ENCODE results near the gene MANEA.
"Not testable (repeated sequence)": the region's sequence is repeated elsewhere in the genome, so short reads cannot be mapped to it uniquely, and the experiment has no call there.

The MANEA gene

GRCh38 chr6:95551678-95552324 lies 25.5 kb upstream of the MANEA start:
- H3K27me3 ChIP-seq (ENCODE audit: control insufficient read depth, insufficient read depth, low read length) = no peaks in the 10 kb centered on the region
- no peak overlapping the region for H3K27ac ChIP-seq (ENCODE audit: low read depth, low read length)
- no peaks in the 10 kb centered on the region for H3K36me3 ChIP-seq (ENCODE audit: control insufficient read depth, insufficient read depth, low read length)
- no peak overlapping the region for H3K4me3 ChIP-seq (ENCODE audit: low read depth, low read length)
- H3K4me1 ChIP-seq (ENCODE audit: control insufficient read depth, insufficient read depth, low read length) = 0 out of 2 replicates have a peak, but pooled peaks cover 7% of the 10 kb centered on the region
- H3K9me3 ChIP-seq (ENCODE audit: control insufficient read depth, insufficient read depth, low read depth, low read length) = no peaks in the 10 kb centered on the region
- H3K9ac ChIP-seq (ENCODE audit: low read length) = no peak overlapping the region

DNA sequence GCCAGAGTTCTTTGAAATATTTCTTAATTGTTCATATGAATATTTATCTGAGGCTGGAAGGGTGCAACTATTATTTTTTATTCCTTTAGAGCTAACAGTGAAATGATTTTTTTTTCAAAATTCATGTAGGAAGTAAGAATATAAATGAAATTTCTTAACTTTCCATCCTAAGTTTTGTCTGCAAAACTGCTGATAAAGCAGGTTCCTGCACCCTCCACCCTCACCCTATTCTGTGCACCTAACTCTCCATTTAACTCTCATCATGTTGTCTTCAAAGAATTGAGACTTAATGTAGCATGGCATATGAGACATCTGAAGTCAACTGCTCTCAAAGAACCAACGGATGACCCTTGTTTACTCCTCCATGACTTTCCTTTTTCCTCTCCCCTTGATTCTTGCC lies 23.5 kb upstream of the MANEA start:
- H3K36me3 ChIP-seq (ENCODE audit: control insufficient read depth, insufficient read depth, low read length) = no peaks in the 10 kb centered on the region
- no peak overlapping the region for H3K27ac ChIP-seq (ENCODE audit: low read depth, low read length)
- H3K4me1 ChIP-seq (ENCODE audit: control insufficient read depth, insufficient read depth, low read length) = no peaks in the 10 kb centered on the region
- H3K4me3 ChIP-seq (ENCODE audit: low read depth, low read length) = no peak overlapping the region
- no peaks in the 10 kb centered on the region for H3K9me3 ChIP-seq (ENCODE audit: control insufficient read depth, insufficient read depth, low read depth, low read length)
- no peak overlapping the region for H3K9ac ChIP-seq (ENCODE audit: low read length)
- no peaks in the 10 kb centered on the region for H3K27me3 ChIP-seq (ENCODE audit: control insufficient read depth, insufficient read depth, low read length)

DNA sequence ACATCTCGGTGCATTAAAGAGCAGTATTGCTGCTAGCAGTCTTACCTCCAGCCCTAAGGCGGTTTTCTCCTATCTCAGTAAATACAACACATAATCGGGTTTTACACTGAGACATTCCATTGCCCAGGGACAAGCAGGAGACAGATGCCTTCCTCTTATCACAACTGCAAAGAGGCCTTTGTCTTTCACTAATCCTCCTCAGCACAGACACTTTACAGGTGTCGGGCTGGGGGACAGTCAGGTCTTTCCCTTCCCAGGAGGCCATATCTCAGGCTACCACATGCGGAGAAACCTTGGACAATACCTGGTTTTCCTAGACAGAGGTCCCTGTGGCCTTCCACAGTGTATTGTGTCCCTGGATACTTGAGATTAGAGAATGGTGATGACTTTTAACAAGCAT lies 16.4 kb upstream of the MANEA start:
- H3K4me1 ChIP-seq (ENCODE audit: control insufficient read depth, insufficient read depth, low read length) = peaks cover 12% of the 10 kb centered on the region; the same call in 1 of the 2 replicates
- not testable (repeated sequence) for H3K4me3 ChIP-seq (ENCODE audit: low read depth, low read length); H3K36me3 ChIP-seq (ENCODE audit: control insufficient read depth, insufficient read depth, low read length); H3K27ac ChIP-seq (ENCODE audit: low read depth, low read length); H3K9me3 ChIP-seq (ENCODE audit: control insufficient read depth, insufficient read depth, low read depth, low read length); H3K9ac ChIP-seq (ENCODE audit: low read length); H3K27me3 ChIP-seq (ENCODE audit: control insufficient read depth, insufficient read depth, low read length)

GRCh38 chr6:95569560-95569959 lies 7.8 kb upstream of the MANEA start:
- H3K4me1 ChIP-seq (ENCODE audit: control insufficient read depth, insufficient read depth, low read length) = peaks cover 11% of the 10 kb centered on the region
- H3K27ac ChIP-seq (ENCODE audit: low read depth, low read length) = no peak overlapping the region
- H3K4me3 ChIP-seq (ENCODE audit: low read depth, low read length) = no peak overlapping the region
- H3K36me3 ChIP-seq (ENCODE audit: control insufficient read depth, insufficient read depth, low read length) = no peaks in the 10 kb centered on the region
- no peaks in the 10 kb centered on the region for H3K27me3 ChIP-seq (ENCODE audit: control insufficient read depth, insufficient read depth, low read length)
- no peaks in the 10 kb centered on the region for H3K9me3 ChIP-seq (ENCODE audit: control insufficient read depth, insufficient read depth, low read depth, low read length)
- no peak overlapping the region for H3K9ac ChIP-seq (ENCODE audit: low read length)

- Histone ChIP-seq H3K4me3 (ENCODE audit: low read depth, low read length) (no peak overlapping the region), H3K27ac (ENCODE audit: low read depth, low read length) (no peak overlapping the region), H3K36me3 (ENCODE audit: control insufficient read depth, insufficient read depth, low read length) (no peaks in the 10 kb centered on the region), H3K9me3 (ENCODE audit: control insufficient read depth, insufficient read depth, low read depth, low read length) (no peaks in the 10 kb centered on the region), H3K4me1 (ENCODE audit: control insufficient read depth, insufficient read depth, low read length) (peaks cover 14% of the 10 kb centered on the region), H3K27me3 (ENCODE audit: control insufficient read depth, insufficient read depth, low read length) (no peaks in the 10 kb centered on the region), H3K9ac (ENCODE audit: low read length) (no peak overlapping the region)
Measured at GRCh38 chr6:95572098-95572497, 5.2 kb upstream of the MANEA start.

DNA sequence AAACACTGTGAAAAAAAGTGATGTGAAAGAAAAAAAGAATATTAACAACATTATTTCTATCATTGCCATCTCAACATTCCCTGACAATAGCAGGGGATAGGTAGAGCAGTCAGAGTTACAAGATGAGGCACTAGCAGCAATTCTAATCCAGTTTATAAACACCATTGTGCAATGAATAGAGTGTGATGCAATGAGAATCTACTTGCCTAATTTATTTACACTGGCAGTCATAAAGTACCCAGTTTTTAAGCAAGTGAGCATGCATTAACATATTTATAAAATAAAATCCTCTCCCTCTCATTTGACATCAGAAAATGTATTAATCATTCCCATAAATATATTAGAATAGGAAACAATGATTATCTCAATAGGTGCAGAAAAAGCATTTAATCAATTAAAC lies 2.5 kb upstream of the MANEA start:
- Histone ChIP-seq H3K4me3 (ENCODE audit: low read depth, low read length) (peak overlapping the region; percentile 82; the same call in 1 of the 2 replicates), H3K36me3 (ENCODE audit: control insufficient read depth, insufficient read depth, low read length) (no peaks in the 10 kb centered on the region), H3K9ac (ENCODE audit: low read length) (no peak overlapping the region), H3K9me3 (ENCODE audit: control insufficient read depth, insufficient read depth, low read depth, low read length) (no peaks in the 10 kb centered on the region), H3K27me3 (ENCODE audit: control insufficient read depth, insufficient read depth, low read length) (no peaks in the 10 kb centered on the region), H3K27ac (ENCODE audit: low read depth, low read length) (no peak overlapping the region), H3K4me1 (ENCODE audit: control insufficient read depth, insufficient read depth, low read length) (peaks cover 14% of the 10 kb centered on the region)

- H3K27me3 ChIP-seq (ENCODE audit: control insufficient read depth, insufficient read depth, low read length) = no peaks in the 10 kb centered on the region
- no peaks in the 10 kb centered on the region for H3K36me3 ChIP-seq (ENCODE audit: control insufficient read depth, insufficient read depth, low read length)
- H3K4me1 ChIP-seq (ENCODE audit: control insufficient read depth, insufficient read depth, low read length) = peaks cover 14% of the 10 kb centered on the region
- H3K27ac ChIP-seq (ENCODE audit: low read depth, low read length) = peak overlapping the region; percentile 78; the same call in 1 of the 2 replicates
- H3K9me3 ChIP-seq (ENCODE audit: control insufficient read depth, insufficient read depth, low read depth, low read length) = no peaks in the 10 kb centered on the region; the same call in 1 of the 2 replicates
- H3K9ac ChIP-seq (ENCODE audit: low read length) = peak overlapping the region; percentile 78
- H3K4me3 ChIP-seq (ENCODE audit: low read depth, low read length) = peak overlapping the region; percentile 82
Measured at GRCh38 chr6:95576218-95576997, 927 bp upstream of the MANEA start.

DNA sequence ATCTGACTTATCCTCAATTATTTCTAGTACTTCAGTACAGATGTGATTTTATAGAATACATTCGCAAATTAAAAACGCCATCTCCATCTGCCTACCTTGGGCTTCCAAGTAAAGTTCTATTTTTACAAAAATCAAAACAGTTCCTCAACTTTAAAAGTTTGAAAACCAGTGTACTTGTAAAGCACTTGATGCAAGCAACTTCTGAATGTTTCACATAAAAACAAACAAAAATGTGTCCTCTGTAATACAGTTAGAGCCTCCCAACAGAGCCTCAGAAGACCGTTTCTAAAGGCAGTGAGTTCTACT lies 384 bp upstream of the MANEA start:
- H3K9ac ChIP-seq (ENCODE audit: low read length) = peak overlapping the region; percentile 78
- H3K9me3 ChIP-seq (ENCODE audit: control insufficient read depth, insufficient read depth, low read depth, low read length) = no peaks in the 10 kb centered on the region; the same call in 1 of the 2 replicates
- H3K27ac ChIP-seq (ENCODE audit: low read depth, low read length) = peak overlapping the region; percentile 78
- H3K4me3 ChIP-seq (ENCODE audit: low read depth, low read length) = peak overlapping the region; percentile 82
- no peaks in the 10 kb centered on the region for H3K36me3 ChIP-seq (ENCODE audit: control insufficient read depth, insufficient read depth, low read length)
- H3K4me1 ChIP-seq (ENCODE audit: control insufficient read depth, insufficient read depth, low read length) = peaks cover 14% of the 10 kb centered on the region
- H3K27me3 ChIP-seq (ENCODE audit: control insufficient read depth, insufficient read depth, low read length) = no peaks in the 10 kb centered on the region

- Histone ChIP-seq H3K27ac (ENCODE audit: low read depth, low read length) (peak overlapping the region; percentile 54; the same call in 1 of the 2 replicates), H3K9ac (ENCODE audit: low read length) (peak overlapping the region; percentile 87), H3K27me3 (ENCODE audit: control insufficient read depth, insufficient read depth, low read length) (no peaks in the 10 kb centered on the region), H3K9me3 (ENCODE audit: control insufficient read depth, insufficient read depth, low read depth, low read length) (peaks cover 5% of the 10 kb centered on the region; the same call in 1 of the 2 replicates), H3K4me3 (ENCODE audit: low read depth, low read length) (peak overlapping the region; percentile 82), H3K36me3 (ENCODE audit: control insufficient read depth, insufficient read depth, low read length) (peaks cover 3% of the 10 kb centered on the region; the same call in 1 of the 2 replicates), H3K4me1 (ENCODE audit: control insufficient read depth, insufficient read depth, low read length) (peaks cover 6% of the 10 kb centered on the region; the same call in 1 of the 2 replicates)
Measured at GRCh38 chr6:95578106-95578410, 723 bp downstream of the MANEA start.

GRCh38 chr6:95581073-95581472 lies 3.7 kb downstream of the MANEA start:
- Histone ChIP-seq H3K4me3 (ENCODE audit: low read depth, low read length) (no peak overlapping the region), H3K27me3 (ENCODE audit: control insufficient read depth, insufficient read depth, low read length) (no peaks in the 10 kb centered on the region), H3K36me3 (ENCODE audit: control insufficient read depth, insufficient read depth, low read length) (peaks cover 3% of the 10 kb centered on the region; the same call in 1 of the 2 replicates), H3K9ac (ENCODE audit: low read length) (no peak overlapping the region), H3K4me1 (ENCODE audit: control insufficient read depth, insufficient read depth, low read length) (no peaks in the 10 kb centered on the region), H3K27ac (ENCODE audit: low read depth, low read length) (no peak overlapping the region), H3K9me3 (ENCODE audit: control insufficient read depth, insufficient read depth, low read depth, low read length) (peaks cover 26% of the 10 kb centered on the region)

- peaks cover 30% of the 10 kb centered on the region for H3K9me3 ChIP-seq (ENCODE audit: control insufficient read depth, insufficient read depth, low read depth, low read length)
- not testable (repeated sequence) for H3K27ac ChIP-seq (ENCODE audit: low read depth, low read length); H3K36me3 ChIP-seq (ENCODE audit: control insufficient read depth, insufficient read depth, low read length); H3K4me1 ChIP-seq (ENCODE audit: control insufficient read depth, insufficient read depth, low read length); H3K9ac ChIP-seq (ENCODE audit: low read length); H3K27me3 ChIP-seq (ENCODE audit: control insufficient read depth, insufficient read depth, low read length); H3K4me3 ChIP-seq (ENCODE audit: low read depth, low read length)
Measured at GRCh38 chr6:95584226-95584625, 6.9 kb downstream of the MANEA start.

Data from HUES6 (cell line).